Lower leg skin (tissue), 3 donors: ENCODE measurements around the gene MYADML2.

Experiments used
- POLR2A ChIP-seq, 2 donors: fragments of 450-650 bp; IDR thresholded peaks; one replicate each; pipeline ENCODE4 v1.6.1; 2016 to 2017; ENCODE audit warnings: antibody characterized with exemption in 2 of 2, mild to moderate bottlenecking in 1 of 2, moderate library complexity in 1 of 2
- TF ChIP-seq, protein P1 (sequence below), 3 donors: fragments of 450-650 bp; IDR thresholded peaks; one replicate each; pipeline ENCODE4 v1.5.1; 2016; ENCODE audit warnings: antibody characterized with exemption in 3 of 3, mild to moderate bottlenecking in 3 of 3, moderate library complexity in 2 of 3

DNA sequence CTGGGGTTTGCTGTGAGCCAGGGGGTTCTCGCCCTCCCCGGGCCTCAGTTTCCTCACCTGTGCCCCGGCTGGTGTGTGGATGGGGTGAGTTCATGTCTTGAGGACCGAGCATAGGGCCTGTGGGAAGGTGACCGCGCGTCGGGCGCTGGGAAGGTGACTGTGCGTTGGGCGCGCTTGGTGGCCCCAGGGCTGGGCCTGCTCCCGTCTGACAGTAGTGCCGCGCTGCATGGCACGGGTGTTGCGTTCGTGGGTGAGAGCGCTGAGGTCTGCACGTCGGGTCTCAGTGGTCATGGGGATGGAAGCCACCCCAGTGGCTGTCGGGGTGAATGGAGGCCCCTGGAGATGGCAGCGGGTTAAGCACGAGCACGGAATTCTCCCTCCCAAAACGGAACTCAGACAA is 39.6 kb upstream of the MYADML2 start:
- TF ChIP-seq, protein P1, sequence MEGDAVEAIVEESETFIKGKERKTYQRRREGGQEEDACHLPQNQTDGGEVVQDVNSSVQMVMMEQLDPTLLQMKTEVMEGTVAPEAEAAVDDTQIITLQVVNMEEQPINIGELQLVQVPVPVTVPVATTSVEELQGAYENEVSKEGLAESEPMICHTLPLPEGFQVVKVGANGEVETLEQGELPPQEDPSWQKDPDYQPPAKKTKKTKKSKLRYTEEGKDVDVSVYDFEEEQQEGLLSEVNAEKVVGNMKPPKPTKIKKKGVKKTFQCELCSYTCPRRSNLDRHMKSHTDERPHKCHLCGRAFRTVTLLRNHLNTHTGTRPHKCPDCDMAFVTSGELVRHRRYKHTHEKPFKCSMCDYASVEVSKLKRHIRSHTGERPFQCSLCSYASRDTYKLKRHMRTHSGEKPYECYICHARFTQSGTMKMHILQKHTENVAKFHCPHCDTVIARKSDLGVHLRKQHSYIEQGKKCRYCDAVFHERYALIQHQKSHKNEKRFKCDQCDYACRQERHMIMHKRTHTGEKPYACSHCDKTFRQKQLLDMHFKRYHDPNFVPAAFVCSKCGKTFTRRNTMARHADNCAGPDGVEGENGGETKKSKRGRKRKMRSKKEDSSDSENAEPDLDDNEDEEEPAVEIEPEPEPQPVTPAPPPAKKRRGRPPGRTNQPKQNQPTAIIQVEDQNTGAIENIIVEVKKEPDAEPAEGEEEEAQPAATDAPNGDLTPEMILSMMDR (IDR thresholded peaks at IDR 0.05): no peak
- TF ChIP-seq POLR2A (IDR thresholded peaks at IDR 0.05): no peak
